GM23248 (cell line): Measurements from ENCODE around the gene MSL1.

Experiments
- EZH2 ChIP-seq: fragments of 200-600 bp; sonication (generic); IDR thresholded peaks from 2 replicates; pipeline ENCODE4 v1.6.1; 2018; ENCODE audit warnings: antibody characterized with exemption, mild to moderate bottlenecking; ENCODE audit not compliant: insufficient read depth, poor library complexity, severe bottlenecking
- EZH2phosphoT487 ChIP-seq: fragments of 200-600 bp; sonication (generic); IDR thresholded peaks from 2 replicates; pipeline ENCODE4 v1.6.1; 2018; ENCODE audit warnings: antibody characterized with exemption, moderate library complexity, mild to moderate bottlenecking, low read depth; ENCODE audit not compliant: insufficient read depth

- TF ChIP-seq EZH2 = no peak
- no peak for TF ChIP-seq EZH2phosphoT487
Observed at GRCh38 chr17:40095944-40096791, 25.6 kb upstream of the MSL1 start.
